Activated gamma-delta T cell treated with anti-CD3 and anti-CD28 coated beads, Interleukin-2, amount 50 U/mL, for 16 hours (primary cell): ENCODE results near the gene ZNF396.

Experiments used
- DNase-seq: peaks from one replicate; pipeline ENCODE4 v3.0.0-alpha.2; 2020; ENCODE audit warnings: low read depth

ZNF396 gene

DNA sequence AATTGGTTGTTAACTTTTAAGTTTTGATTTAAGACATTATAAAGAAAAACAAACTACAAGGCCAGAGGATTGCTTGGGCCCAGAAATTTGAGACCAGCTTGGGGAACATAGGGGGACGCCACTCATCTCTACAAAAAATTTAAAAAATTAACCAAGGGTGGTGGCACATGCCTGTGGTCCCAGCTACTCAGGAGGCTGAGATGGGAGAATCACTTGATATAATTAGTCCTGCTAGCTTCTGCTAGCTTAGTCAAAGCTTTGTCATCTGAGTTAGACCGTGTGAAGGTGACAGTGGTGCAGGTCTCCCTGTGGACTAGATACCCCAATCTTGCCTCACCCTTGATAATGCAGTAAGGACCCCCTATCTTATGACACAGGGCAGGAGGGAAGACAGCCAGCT is 6.0 kb upstream of the ZNF396 start:
- DNase-seq, result no peak

DNA sequence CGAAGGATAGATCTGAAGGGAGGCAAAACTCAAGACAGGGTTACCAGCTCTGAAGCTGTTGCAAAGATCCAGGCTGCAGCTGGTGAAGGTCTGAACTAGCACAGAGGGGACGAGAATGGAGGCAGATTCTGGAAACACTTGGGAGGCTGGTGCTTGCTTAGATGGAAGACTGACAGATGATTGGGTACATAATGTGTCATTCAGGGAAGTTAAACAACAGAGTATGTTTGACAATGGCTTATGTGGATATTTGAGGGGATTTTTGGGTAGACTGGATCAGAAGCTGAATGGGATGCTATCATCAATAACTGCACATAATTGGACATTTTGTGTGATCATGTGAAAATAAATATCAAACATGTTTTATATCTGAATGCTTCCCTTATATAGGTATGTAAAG is 2.3 kb upstream of the ZNF396 start:
- DNase-seq, result no peak

DNA sequence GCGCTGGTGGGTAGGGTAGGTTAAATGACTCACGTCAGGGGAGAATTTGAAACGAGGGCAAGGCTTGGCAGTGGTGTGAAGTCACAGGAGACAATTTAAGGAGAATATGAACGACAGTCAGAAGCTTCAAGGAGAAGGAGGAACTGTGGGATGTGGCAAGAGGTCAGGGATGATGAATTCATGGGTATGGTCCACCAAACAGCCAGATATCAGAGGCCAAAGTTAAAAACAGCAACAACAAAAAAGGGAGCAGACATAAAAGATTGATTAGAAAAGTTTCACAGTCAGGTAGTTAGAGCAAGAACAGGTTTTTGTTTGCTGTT is 1.4 kb upstream of the ZNF396 start:
- DNase-seq, result no peak

DNA sequence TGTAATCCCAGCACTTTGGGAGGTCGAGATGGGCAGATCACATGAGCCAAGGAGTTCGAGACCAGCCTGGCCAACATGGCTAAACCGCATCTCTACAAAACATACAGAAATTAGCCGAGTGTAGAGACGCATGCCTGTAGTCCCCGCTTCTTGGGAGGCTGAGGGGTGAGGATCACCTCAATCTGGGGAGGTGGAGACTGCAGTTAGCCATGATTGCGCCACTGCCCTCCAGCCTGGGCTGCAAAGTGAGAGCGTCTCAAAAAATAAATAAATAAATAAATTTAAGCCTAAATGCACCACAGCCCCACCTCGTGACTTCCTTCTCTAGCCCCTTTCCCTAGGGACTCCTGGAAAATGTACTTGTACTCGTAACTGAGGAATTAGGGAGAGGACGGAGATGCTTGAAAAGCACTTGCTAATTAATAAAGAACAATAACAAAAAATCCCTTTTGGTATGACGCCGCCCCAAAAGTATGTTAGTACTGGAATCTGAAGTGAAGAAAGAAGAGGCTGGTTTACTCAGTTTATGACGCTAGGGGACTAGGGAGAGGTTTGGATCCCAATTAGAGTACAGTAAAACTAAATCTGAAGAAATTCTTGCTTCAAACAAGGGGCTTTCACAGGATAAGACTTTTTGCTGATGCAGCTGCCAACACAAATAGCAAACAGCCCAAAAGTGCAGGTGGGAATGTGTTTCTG is 887 bp upstream of the ZNF396 start:
- DNase-seq, result no peak

DNA sequence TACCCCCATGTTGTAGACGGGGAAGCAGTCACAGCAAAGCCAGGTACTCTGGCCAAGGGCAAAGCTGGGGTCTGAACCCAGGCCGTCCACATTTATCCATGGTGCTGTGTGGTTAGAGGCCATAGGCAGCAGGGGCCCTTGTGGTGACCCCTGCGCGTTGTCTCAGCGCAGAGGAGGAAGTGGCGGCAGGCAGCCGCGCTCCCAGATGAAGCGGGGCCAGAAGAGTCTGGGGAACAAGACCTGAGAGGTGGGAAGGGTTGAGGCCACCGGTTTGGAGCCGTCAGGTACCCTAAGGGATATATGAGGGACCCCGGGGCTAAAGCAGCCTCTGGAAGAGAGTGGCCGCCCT is 770 bp downstream of the ZNF396 start:
- DNase-seq, result no peak

DNA sequence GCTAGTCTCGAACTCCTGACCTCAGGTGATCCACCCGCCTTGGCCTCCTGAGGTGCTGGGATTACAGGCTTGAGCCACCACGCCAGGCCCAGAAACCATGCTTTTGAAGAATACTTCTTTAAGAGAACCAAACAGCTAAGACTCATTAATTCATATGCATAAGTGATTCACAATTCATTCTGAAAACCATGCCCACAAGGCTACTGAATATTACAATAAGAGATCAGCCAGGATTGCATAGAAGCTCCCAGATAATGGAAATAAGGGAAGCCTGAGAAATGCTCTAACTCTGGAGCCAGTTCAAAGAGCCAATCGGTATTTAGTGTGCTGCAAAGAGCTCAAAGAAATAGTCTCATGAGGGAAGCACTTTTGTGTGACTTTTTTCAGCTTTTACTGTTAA is 2.4 kb downstream of the ZNF396 start:
- DNase-seq, result no peak

DNA sequence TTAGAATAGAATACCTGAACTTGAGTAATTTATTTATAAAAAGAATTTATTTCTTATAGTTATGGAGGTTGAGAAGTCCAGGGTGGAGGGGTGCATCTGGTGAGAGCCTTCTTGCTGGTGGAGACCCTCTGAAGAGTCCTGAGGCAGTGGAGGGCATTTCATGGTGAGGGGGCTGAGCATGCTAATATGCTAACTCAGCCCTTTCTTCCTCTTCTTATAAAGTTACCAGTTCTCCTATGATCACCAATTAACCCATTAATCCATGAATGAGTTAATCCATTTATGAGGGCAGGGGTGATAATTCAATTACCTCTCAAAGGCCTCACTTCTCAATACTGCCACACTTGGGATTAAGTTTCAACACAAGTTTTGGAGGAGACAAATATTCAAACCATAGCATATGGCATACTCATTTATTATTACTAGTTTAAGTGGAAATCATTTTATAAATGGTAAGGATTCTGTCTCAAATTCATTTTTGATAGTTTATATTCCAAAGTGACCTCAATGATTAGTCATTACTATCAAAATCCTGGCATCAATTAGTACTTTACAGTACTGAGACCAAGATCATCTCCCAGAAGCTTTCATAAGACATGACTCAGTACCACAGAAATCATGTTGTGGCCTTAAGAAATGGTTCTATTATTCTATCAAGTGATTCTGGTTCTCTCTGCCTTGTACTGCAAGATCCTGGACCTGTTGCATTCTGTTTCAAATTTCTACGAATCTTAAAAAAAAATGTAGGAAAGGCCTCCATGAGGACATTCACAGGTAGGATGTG is 5.5 kb downstream of the ZNF396 start:
- DNase-seq, result no peak

DNA sequence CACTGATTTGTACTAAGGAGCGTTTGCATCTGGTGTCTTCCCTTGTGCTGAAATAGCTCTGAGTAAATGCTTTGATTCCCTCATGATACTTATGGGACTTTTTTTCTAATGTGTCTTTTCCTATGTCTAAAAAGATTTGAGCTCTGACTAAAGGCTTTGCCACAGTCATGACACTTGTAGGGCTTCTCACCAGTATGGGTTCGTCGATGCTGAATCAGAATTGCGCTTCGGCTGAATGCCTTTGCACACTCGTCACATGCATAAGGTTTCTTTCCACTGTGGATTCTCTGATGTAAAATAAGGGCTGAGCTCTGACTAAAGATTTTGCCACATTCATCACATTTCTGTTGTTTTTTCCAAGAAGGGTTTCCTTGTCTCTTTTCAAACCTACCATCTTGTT is 8.0 kb downstream of the ZNF396 start:
- DNase-seq, result no peak

DNA sequence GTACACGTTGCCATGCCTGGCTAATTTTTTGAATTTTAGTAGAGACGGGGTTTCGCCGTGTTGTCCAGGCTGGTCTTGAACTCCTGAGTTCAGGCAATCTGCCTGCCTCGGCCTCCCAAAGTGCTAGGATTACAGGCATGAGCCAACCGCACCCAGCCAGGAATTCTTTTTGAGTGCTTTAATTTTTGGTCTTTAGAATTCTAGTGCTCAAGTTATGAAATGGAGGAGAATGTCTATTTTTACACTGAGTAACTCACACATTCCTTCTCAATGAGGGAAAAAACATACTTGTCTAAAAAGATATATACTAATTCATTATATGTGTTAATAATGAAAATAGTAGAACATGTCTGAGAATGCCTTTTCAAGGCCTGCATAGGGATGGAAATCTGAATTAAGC is 8.5 kb downstream of the ZNF396 start:
- no peak for DNase-seq

DNA sequence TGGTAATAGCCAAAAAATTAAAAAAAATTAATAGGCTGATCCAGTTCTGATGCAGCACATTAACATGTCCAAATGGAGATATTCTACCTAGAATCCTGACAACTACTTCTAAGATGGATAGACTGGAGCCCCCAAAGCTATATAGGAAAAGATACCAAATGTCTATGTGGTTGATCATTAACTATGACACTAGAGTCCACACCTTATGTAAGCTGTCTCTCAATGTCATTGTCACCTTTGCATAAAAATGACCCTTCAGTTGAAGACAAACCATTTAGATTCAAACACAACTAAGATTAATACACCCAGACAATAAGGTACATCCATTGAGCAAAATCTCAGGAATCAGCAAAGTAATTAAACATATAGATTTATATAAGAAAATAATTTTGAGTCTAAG is 14.6 kb downstream of the ZNF396 start:
- no peak for DNase-seq

DNA sequence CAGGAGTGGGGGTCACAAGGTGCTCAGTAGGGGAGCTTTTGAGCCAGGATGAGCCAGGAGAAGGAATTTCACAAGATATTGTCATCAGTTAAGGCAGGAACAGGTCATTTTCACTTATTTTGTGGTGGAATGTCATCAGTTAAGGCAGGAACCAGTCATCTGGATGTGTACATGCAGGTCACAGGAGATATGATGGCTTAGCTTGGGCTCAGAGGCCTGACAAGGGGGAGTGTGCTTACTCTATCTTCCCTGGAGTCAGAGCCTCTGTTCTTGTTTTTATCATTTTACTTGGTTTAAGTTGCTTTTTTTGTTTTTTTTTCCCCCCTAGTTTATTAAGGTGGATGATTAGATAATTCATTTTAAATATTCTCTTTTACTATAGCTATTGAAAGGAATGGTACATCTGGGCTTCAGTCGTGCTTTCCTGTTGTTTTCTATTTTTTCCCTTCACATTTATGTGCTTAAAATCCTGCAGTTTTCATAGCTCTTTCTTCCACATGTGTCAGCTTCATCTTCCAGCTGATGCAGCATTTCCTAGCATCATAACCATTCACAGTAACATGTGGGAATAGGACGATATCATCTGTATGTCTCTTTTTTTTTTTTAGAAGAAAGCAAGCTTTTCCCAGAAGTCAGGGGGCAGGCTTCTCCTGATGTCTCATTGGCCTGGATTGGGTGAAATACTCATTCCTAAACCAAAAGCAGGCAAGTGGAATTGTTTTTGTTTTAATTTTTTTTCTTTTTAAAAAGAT is 15.4 kb downstream of the ZNF396 start:
- no peak for DNase-seq

DNA sequence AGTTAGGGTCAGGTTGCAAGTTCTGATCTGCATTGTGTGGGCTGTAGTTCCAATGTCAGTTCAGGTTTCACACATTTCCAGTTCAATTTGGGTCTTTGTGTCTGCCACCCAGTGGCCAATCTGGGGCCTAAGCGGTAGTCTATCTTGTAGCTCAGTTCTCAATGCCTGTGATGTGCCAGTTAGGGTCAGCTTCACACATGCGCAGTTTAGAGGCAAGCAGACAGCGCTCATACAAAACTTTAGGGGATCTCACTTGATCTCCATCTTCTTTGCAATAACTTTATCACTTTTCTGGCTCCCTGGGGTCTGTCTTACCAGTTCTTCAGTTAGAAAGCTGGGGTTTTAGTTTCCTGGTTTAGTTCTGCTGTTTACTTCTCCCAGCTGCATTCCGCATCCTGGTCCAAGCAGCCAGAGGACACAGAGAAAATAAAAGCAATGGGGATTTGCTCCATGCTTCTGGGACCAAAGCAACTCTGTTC is 22.0 kb downstream of the ZNF396 start:
- DNase-seq, result peak; percentile 40

DNA sequence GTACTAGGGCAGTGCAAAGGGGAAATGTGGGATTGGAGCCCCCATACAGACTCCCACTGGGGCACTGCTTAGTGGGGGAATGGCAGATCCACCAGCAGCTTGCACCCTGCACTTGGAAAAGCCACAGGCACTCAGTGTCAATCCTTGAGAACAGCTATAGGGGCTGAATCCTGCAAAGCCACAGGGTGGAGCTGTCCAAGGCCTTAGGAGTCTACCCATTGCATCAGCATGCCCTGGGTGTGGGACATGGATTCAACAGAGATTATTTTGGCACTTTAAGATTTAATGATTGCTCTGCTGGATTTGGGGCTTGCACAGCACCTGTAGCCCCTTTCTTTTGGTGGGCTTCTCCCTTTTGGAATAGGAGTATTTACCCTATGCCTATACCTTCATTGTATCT is 24.4 kb downstream of the ZNF396 start:
- DNase-seq, result no peak

DNA sequence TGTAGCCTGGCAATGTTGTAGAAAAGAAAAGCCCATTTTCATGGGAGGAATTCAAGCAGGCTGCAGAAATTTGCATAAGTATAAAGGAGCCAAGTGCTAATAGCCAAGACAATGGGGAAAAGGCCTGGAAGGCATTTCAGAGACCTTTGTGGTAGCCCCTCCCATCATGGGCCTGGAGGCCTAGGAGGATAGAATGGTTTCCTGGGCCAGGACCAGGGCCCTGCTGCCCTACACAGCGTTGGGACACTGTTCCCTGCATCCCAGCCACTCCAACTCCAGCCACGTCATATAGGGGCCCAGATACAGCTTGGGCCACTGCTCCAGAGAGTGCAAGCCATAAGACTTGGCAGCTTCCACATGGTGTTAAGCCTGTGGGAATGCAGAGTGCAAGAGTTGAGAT is 24.9 kb downstream of the ZNF396 start:
- DNase-seq, result no peak

DNA sequence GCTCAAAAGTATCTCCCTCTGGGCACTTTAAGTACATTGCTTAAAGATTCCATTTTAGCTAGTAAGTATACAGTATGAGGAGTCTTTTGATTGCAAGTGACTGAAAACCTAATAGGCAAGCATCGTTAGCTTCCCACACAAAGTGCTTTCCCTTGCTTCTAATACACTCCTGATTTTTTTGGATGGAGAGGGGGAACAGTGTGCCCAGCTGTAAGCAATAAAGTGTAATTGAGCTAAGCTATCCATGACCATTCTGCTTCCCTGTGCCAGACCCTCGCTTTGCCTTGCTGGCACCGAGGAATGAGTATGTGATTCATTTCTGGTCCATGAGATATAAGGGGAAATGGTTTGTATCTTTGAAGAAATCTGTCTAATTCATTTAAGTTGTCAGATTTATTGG is 29.1 kb downstream of the ZNF396 start:
- DNase-seq, result no peak

DNA sequence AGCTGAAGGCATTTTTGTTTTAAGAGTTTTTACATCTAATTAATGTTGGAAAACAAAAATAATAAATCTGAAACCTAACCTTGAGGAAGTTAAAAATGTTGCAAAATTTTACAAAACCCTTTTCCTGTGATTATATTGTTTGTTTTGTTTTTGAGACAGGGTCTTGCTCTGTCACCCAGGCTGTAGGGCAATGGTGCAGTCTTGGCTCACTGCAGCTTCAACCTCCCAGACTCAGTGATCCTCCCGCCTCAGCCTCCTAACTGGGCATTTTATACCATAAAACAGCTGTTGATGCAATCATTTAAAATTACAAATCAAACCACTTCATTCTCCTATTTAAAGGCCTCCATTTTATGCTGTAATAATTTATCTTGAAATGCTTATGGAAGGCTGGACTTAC is 31.2 kb downstream of the ZNF396 start:
- no peak for DNase-seq

DNA sequence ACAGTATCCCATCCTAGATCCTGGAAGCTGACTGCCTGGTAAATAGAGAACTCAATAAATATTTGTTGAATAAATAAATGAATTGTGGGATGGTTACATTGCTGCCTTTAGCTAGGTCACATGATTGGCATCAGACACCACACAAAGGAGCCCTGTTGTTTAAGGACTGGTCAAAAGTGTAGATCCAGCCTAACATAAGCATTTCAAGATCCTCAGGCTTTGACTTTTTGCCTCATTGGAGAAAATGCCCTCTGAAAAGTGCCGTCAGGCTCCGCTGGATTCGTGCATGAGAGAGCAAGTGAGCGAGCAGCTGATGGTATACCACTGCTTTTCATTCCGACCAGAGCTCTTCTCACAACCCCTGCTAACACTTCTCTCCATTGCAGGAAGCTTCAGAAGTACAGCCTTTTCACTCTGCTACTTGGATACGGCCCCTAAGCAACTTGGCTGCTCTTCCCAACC is 31.6 kb downstream of the ZNF396 start:
- no peak for DNase-seq

DNA sequence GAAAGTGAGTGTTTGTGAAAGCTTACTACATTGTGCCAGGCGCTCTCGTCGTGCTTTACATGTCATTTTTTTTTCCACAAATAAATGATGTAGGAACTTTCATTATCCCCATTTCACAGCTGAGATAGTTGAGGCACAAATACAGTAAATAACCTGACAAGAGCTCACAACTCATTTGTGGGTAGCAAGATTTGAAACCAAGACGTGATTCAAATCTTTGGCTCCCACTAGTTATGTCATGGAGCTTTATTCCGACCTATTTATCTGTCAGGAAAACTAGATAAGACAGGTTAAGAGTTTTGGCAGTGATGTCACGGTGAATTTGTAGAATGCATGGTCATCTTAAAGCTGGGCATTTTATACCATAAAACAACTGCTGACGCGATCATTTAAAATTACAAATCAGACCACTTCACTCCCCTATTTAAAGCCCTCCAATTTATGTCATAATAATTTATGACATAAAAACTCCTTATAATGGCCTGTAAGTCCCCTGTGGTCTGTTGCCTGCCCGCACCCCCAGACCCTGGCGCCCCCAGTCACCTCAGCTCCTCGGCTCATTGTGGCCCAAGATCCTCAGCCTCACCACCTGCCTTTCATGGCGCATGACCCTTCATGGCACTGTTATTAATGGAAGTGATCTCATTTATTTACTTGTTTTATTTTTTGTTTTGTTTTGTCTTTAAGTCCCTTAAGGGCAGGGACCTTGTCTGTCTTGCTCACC is 32.2 kb downstream of the ZNF396 start:
- no peak for DNase-seq

DNA sequence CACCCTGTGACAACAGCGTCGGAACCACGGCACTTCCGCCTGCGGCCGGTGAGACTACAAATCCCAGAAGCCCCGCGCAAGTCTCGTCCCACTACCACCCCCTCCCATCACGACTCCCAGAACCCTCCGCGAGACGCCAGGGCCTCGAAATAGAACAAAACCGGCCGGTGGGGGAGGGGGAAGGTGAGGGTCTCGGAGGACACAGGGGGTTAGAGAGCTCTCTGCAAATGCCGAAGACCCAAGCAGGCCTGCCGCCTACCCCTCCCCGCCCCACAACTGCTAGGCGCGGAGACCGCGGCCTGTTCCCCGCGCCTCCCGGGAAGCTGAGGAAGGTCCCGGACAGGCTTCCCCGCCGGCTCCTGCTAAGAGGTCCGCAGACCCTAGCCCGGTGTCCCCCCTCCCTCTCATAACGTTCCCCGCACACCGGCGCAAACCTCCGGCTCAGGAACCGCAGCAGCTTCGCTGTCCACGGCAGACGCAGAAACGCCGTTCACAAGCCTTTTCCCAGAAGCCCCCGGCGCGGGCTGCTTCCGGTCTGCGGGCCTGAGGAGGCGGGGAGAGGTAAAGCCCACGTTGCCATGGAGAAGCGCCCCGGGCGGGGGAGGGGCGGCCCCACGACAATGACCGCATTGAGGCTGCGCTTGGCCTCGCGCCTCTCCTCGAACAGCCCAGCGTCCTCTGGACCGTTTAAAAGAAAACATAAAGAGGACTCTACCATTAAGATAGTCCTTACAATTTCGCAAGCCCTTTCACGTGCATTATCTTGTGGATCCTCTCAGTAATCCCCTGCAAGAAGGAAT is 33.0 kb downstream of the ZNF396 start, which contains the start of gene ZNF24:
Gene ZNF24, minus strand, starts transcription at position 485 of the 800 bp plus-strand sequence. CDS start 3,770 bp downstream, outside the sequence.
- DNase-seq, result peak; percentile 88

DNA sequence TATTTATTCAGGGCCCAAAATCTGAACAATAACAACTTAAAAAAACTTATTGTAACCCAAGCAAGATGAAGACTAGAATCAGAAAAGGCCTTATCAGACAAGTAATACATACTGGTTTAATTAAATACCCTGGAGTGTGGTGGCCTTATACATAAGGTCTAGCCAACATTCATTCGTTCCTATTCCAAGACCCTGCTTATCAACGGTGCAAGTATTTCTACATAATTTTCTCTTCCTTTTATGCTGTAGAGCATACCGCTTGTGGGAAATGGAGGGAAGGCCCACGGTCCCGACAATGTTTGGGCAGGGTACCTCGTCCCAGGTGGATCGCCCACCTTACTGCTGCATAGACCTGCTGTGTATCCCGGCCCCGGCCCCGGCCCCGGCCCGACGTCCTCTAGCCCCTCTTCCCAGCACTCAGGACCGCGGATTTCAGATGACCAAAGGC is 33.6 kb downstream of the ZNF396 start:
- no peak for DNase-seq

DNA sequence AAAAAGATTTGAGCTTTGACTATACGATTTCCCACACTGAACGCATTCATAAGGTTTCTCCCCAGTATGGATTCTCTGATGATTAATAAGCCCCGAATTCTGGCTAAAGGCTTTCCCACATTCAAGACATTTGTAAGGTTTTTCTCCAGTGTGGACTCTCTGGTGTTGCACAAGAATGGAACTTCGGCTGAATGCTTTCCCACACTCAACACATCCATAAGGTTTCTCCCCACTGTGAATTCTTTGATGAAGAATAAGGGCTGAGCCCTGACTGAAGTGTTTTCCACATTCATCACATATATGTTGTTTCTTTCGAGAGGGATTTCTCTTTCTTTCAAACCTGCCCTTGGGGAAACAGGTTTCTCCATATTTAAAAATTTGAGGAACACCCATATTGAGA is 39.9 kb downstream of the ZNF396 start:
- DNase-seq, result no peak
